NK-92 treated with Interleukin-12 subunit alpha and Interleukin-12 subunit beta, amount 100 ng/mL, for 24 hours (cell line): Measurements from ENCODE around the gene TLR5.

Experiments used
- DNase-seq: peaks from one replicate; lab custom pipeline; 2025; lab: John Stamatoyannopoulos, UW

Gene TLR5

DNA sequence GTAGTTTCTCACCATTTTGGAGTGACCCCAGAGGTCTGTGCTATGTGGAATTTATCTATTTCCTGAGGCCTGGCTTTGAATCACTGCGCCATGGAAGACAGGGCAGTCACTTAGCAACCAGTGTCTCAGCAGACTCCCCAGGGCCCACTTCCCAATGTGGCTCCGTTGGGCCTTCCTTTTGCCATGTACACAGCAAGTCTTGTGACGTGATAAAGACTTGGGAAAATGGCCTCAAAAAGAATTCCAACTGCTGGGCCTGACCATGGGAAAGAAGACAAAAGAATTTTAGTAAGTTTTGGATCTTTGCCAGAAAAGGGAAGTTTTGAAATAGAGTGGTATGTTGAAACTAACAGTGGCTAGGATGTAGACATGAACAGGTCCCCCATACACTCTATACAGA, 36.2 kb downstream of the TLR5 start:
- DNase-seq: no peak

DNA sequence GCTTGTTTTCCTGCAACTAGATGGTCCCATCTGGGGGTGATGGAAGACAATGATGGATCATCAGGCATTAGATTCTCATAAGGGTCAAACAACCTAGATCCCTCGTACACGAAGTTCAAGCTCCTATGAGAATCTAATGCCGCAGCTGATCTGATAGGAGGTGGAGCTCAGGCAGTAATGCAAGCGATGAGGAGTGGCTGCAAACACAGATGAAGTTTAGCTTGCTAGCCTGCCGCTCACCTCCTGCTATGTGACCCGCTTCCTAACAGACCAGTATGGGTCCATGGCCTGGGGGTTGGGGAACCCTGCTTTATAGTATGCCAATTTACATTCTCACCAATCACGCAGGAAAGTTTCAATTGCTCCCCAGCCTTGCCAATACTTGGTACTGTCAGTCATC, 37.5 kb downstream of the TLR5 start:
- no peak for DNase-seq

DNA sequence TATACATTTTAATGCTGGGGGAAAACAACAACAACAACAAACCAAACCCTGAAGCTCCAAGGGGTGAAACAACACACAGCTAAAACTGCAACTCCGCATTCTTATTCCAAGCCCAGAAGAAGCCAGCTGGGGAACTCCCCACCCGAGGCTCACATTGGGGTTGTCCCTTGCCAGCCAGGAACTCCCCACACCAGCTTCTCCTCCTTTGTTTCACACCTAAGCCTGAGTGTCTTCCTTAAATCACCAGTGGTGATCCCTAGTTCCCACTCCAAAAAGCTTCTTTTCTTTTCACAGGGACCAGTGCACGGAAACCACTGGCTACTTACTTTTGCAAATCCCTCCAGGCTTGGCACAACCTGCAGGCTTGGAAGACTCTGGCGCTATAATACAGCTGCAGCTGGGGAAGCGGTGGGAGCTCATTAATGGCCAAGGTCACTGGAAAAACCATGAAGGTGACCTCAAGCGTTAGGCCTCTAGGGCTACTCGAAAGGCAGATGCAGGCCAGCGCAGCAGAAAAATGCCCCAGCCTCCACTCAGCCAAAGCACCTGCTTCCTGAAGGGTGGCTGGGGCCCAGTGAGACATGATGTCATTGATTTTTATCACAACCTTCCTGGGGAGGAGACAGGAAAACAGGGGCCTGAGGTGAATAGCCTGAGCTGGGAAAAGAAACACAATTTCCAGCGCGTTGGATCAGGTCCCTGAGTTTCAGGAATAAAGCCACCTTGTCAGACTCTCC, 40.1 kb downstream of the TLR5 start:
- no peak for DNase-seq

DNA sequence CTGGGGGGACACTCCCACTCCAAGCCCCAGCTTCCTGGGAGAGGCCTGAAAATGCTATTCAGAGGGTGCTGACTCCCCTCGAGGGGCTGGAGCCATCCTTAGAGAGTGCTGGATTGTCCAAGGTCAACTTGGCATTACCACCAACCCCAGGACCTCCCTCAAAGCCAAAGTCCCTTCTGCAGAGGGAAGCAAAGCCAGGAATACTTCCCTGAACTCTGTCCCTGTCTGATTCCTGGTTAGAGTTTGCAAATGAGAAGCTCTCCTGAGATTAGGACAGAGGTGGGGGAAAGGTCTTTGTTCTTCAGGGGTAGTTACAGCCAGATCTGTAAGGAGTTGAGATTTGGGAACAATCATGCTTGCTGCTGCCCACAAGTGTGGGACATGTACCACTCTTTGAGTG, 45.3 kb downstream of the TLR5 start:
- DNase-seq: no peak

DNA sequence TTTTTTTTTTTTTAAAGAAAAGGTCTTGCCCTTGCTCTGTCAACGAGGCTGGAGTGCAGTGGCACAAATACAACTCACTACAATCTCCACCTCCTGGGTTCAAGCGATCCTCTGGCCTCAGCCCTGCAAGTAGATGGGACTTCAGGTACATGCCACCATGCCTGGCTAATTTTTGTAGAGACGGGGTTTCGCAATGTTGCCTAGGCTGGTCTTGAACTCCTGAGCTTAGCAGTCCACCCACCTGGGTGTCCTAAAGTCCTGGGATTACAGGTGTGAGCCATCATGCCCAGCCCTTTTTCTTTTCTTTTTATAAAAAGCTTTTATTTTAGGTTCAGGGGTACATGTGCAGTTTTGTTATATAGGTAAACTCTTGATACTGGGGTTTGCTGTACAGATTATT, 47.2 kb downstream of the TLR5 start:
- no peak for DNase-seq

DNA sequence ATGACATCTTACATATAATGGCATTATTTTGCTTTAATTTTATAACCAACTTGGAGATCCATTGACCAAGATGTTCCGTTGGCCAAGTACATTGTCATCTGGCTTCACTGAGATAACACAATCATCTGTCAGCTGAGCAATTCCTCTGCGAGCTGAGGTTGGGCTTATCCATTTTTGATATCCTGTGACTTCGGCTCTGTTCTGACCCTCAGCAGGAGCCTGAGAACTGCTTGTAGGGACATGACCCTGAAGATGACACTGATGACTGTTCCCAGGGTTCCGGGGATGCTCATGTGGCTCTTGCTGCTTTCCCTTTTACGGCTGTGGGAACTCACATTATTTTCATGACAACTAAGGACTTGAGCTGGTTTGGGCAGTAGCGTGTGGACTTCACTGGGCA, 51.2 kb downstream of the TLR5 start:
- DNase-seq: no peak

DNA sequence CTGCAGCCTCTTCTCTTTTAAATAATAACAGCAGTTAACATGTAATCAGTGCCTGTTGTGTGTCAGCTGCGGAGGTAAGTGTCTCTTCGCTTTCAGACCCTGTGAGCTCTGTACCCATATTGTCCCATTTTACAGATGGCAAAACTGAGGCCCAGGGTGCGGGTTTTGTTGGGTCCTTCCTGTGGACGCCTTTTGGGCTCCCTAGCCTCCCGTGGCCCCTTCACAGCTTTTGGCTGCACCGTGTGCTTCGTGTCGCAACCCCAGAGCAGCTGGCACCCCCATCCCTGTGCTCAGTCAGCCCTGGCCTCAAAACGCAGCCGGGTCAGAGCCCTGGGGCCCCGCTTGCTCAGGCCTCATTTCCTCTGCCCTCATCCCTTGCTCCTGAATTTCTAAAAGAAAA, 53.8 kb downstream of the TLR5 start:
- no peak for DNase-seq

DNA sequence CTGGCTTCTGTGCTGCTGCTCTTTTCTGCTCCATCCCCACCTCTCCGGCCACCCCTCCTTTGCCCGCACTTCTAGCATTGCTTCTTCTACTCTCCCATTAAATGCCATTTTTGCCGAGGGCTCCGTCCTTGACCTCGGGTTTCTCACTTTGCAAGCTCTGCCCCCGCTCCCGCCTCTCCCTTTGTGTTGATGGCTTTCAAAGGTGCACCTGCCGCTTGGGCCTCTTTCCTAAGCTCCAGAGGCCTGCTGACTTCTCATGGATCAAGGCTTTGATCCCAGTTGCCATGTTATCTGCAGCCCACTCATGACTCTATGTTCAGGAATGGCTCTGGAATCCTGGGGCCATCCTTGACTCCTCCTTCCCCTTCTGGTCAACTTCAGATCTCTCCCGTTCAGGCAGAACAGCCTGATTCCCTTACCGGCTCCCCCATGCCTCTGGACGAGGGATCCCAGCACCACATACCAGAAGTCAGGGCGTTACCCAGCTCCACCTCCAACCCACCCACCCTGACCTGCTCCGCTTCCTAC, 54.3 kb downstream of the TLR5 start:
- DNase-seq: no peak

DNA sequence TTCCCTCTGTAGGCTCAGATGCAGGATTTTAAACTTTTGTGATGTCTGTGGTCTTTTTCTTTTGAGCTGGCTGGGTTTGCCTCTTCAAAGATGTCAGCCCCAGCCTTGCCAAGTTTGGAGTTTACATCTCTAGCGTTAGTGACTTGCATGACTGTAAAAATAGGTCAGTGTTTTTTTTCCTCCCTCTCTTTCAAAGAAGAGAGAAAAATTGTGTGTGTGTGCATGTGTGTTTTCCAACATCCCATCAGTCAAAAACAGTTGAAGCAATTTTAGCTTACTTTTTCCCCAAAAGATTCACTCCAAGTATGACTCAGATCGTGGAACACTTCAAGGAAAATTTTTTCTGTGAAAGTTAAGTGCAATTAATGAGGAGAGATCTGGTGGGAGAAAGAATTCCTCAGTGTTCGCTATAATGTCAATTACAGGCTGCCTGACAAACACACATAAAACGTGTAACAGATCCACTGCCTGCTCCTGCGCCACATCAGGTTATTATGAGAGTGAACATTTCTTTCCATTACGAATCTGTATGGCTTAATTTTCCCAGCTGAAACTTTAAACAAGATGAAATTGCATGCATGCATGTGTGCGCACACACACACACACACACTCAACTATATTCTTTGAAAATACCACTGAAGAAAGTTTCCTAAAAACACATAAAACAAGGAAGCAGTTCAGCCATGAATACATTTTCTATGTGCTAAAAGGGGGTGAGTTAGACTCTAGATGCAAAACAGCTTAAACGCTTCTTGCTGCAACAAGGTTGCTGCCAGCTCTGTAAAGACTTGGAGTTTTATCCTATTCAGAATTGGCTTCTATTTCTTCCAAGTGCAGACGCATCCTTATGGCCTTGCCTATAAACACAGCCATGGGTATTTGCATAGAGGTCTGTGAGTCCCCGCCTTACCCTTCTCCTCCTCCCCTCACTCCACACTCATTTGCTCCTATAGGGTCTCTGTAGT, 55.5 kb downstream of the TLR5 start:
- no peak for DNase-seq

DNA sequence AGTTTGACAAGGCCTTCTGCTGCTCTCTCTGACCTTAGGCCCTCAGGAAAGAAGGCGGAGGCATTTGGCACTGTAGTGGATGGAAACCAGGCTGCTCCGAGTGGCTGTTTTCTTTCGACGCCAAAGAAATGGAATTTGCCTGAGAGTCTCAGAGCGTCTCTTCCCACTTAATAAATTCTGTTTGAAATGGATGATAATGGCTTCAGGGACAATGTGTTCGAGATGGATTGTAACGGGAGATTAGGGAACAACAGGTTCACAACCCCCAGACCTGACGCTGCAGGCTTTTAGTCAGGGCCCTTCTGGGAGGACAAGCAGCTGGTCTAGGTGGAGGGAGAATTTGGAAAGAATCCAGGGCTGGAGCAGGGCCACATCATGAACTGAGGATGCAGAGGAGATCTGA, 58.6 kb downstream of the TLR5 start:
- no peak for DNase-seq

DNA sequence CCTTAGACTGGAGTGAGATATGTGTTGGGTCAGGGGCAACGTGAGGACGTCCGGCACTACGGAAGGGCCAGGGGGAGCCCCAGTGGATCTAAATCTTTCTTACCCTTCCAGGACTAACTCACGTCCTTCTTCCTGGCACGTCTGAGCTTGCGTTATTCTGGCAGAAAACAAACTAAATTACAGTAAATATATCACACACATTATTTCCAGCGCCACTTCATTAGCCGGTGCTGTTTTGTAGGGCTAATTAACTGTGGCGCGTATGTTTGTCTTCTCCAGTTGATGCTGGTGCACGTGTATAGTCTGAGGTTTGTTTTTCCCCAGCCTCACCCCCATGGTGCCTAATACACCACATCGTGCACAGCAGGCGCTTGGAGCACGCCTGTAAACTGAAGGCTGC, 59.2 kb downstream of the TLR5 start:
- no peak for DNase-seq

DNA sequence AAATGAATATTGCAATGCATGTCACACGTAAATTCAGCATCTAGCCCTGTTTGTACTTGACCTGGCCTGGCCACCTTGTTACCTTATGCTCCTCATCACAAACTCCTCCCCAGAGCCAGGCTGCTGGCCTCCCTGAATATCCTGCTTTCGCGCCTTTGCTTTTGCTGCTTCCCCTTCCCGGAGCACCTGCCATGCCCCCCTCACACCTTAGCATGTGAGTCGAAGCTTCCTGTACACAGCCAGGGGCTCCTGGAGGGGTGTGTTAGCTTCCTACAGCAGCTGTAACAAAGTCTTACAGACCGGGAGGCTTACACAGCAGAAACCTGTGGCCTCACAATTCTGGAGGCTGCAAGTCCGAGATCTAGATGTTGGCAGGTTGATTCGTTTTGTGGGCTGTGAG, 60.1 kb downstream of the TLR5 start:
- no peak for DNase-seq

DNA sequence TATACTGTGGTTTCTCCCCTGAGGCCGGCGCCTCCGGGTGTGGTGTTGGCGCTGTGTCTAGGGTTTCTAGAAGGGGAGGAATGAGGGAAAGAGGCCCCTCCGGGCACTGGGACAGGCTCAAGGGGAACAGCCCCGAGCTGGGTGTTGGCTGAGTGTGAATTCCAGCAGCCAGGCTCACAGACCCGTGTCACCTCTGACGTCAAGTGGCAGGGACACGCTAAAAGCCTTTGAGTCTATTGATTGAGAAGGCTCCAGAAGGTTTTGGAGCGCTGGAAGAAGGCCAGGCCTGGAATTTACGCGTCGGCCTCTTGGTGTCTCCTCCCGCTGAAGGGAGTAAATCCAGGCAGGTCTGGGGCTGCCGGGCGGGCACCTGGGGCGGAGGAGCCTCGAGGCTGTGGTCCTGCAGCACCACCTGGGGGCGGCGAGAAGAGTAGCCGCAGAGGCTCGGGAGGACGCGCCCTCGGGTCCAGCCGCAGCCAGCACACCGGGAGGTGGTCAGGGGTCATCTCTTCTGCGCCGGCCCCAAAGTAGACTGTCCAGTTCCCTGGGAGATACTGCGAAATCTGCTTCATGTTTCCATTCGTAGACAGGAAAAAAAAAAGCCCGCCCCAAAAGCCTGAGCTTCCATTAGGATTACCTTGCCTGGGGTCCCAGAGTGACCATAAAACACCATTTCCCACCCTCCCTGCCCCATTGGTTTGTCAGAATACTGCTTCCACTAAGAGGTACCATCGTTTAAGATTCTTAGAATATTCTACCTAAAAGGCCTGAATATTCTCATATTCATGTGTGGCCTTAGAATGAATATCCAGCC, 61.7 kb downstream of the TLR5 start:
- DNase-seq: peak; percentile 18

DNA sequence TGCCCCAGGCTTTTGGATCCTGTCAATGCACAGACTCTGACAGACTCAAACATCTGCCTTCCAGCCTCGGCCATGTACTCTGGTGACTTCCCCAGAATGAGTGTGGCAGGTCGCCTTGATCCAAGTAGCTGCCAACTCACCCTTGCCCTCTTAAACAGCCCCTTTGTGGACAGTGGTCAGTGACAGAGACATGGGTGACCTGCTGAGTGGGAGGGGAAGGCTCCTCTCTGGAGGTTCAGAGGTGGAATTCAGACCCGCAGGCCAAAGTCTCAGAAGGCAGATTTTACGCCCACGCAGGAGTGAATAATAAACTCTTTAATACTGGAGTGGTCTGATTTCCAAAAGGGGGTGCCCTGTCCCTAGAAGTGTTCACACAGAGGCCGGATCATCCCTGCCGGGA, 63.5 kb downstream of the TLR5 start:
- no peak for DNase-seq

DNA sequence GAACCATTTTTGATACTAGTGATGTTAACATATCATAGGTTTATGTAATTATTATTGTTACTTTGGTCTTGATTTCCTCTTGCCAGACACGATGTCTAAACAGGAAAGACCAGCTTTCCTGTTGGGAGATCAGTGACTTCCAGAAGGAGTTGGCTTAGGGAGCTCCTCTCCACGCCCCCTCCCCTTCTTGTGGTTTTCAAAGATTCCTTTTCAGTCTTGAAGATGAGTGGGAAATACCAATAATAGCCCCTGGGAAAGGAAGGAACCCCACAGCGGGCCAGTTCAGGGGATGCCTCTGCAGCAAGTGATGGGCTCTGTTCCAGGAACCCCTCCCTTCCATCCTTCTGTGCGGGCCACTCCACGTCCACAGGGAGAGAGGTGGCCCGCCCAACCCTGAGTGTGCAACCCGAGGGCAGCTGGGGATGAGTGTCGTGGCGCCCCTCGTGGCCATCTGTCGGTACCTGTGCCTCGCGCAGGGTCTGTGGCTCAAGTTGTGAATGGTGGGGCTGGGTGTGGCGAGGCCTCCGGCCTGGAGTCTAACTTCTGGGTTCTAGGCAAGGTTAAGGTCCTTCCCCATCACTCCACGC, 65.7 kb downstream of the TLR5 start:
- DNase-seq: no peak

DNA sequence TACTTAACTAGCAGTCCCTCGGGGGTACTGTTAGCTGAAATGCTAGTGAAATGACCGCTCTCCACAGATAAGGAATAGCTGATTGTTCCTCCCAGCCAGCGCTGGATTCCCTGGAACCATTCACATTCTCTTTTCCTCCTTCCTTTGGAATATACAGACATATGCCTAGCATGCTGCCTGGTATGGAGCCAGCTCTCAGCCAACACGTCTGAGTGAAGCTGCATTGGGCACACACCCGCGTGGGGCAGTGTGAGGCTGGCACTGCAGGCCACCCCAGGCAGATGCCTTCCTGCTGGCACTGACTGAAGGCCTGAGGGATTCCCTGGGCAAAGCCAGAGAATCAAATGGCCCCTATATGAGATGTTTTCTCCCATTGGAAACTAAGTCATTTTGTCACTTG, 66.7 kb downstream of the TLR5 start:
- no peak for DNase-seq

DNA sequence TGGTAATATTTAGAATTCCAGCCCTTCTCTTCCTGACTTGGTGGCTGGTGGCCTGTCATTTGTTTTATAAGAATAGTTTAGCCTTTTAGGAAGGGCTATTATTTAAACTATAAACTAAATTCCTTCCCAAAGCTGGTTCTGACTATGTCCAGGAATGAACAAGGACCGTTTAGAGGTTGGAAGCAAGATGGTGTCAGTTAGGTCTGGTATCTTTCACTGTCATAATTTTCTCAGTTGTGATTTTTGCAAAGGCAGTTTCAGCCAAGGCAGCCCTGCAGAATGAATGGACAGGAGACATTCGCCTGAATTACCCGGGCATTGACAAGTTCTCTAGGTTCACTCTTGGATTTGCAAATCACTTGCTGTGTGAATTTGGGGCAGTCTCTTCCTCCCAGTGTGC, 67.2 kb downstream of the TLR5 start:
- no peak for DNase-seq

DNA sequence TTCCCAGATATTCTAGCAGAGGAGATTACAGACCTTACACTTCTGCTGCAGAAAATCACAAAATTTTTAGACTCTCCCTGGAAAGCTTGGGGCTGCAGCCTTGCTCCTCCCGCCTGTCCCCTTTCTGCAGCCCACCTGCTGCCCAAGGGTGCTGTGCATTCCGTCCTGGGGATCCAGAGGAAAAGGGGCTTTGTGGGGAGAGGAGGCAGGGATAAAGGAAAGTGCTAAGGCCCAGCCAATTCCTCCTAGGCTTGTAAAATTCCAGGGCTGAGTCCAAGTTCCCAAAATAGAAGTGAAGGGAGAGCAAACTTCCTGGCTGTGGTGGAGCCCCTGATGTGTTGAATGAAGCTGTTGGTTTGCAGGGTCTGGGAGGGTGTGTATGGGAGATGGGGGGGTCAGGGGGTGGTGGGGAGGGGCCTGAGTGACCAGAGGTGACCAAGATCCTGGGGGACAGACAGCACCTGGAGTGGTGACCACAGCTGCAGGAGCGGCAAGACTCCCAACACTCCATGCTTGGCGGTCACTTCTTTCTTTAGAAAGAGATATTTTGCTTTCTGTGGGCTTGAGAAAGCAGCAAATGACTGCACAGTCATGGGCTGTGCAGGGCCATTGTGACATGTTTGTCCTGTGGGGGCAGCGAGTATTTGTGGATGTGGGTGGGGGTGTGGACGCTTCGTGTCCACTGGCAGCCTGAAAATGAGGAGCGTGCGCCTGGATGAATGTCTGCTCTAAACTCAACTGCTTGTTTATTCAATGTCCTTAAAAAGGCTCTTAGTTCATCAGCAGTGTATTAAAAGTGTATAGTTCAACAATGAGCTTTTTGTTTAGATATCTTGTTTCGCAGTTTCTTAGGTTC, 68.4 kb downstream of the TLR5 start:
- no peak for DNase-seq

DNA sequence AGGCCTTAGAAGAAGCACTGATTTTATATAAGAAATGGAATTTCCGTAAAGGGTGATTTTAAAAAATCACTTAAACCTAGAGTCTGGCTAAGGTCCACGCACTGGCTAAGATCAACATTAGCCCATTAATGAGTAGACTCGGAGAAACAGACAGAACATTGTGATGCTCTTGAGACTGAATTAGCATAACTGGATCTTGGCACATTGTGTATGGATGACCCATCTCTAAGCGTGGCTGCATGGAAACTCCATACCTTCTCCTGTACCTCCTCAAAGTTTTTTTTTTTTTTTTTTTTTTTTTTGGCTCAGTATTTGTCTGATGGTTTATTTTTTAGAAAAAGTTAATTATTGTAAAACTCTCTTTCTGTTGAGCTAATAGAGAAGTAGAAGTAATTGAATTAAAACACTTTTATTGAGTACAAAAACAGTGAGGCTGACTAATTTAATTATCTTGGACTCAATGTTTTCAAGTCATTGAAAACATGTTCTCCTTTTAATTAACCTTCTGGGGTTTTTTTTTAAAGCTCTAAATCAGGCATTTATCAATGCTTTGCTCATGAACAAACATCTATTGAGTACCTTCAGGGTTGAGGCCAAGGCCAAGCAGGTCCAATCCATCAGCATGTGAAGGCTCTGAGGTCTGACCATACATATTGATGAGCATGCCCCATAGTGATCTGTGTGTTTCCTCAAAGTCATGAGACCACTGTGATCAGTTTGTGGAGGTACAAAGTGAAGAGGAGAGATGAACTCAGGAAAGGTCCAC, 74.0 kb downstream of the TLR5 start:
- DNase-seq: no peak

DNA sequence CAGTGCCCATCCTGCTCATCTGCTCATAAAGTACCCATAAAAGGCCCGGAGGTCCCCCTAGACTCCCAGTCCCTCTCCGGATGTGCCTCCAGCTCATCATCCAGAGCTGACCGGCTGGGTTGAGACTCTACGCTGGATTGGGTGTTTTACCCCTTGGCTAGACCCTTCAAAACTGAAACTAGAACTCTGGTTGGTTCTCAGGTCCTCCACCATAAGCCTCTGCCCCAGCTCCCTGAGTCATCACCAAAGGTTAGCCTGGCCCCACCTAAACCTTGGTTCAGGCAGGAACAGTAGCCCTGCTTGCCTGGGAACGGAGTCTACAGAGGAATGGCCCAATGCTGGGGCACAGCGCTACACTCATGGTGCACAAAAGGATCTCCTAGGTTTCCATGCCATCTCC, 75.1 kb downstream of the TLR5 start:
- no peak for DNase-seq
